GF-D8 (cell line): ENCODE data around the gene MELTF.
"Not testable (repeated sequence)": the region's sequence is repeated elsewhere in the genome, so short reads cannot be mapped to it uniquely, and the experiment has no call there.

Experiments
- DNase-seq: peaks from one replicate; lab custom pipeline; 2025; lab: John Stamatoyannopoulos, UW

MELTF gene

GRCh38 chr3:197029511-197030167 is at the start of gene MELTF:
TSS of gene MELTF (minus strand) at chr3:197029817. CDS start at chr3:197029702, 115 bp downstream.
- DNase-seq, result peak; percentile 21

DNA sequence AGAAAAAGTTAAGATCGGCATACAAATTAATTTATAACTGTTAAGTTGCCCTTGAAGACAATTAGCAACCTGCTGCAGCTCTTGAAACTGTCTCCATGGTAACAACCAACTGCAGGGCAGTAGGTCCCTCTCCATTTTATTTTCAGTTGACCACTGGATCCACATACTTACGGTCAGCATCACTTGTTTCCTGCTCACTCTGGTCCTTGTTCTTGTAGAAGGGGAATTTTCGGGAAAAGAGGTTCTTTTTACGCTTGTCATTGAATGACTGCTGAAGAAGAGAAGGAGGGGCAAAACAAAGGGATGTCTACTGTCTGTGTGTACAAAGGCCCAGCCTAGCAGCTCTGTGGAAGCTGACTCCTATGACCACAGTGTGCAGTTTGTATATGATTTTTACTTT is 46.8 kb upstream of the MELTF start:
- no peak for DNase-seq

GRCh38 chr3:197068077-197068476 is 38.5 kb upstream of the MELTF start:
- DNase-seq, result no peak

- DNase-seq, result no peak
Measured at GRCh38 chr3:197064771-197065170, 35.2 kb upstream of the MELTF start.

GRCh38 chr3:197062446-197062845 is 32.8 kb upstream of the MELTF start:
- no peak for DNase-seq

- DNase-seq, result not testable (repeated sequence)
Measured at GRCh38 chr3:197051637-197052036, 22.0 kb upstream of the MELTF start.

DNA sequence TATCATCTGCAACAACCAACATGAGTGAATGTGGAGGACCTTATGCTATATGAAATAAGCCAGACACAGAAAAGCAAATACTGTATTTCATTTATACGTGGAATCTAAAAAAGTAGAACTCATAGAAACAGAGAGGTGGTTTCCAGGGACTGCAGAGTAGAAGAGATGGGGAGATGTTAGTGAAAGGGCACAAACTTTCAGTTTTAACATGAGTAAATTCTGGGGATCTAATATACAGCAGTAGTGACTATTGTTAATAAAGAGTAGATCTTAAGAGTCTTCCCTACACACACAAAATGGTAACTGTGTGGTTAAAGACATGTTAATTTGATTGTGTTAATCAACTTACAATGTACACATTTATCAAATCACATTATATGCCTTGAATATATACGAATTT is 20.9 kb upstream of the MELTF start:
- no peak for DNase-seq

GRCh38 chr3:197042539-197042938 is 12.9 kb upstream of the MELTF start:
- no peak for DNase-seq

DNA sequence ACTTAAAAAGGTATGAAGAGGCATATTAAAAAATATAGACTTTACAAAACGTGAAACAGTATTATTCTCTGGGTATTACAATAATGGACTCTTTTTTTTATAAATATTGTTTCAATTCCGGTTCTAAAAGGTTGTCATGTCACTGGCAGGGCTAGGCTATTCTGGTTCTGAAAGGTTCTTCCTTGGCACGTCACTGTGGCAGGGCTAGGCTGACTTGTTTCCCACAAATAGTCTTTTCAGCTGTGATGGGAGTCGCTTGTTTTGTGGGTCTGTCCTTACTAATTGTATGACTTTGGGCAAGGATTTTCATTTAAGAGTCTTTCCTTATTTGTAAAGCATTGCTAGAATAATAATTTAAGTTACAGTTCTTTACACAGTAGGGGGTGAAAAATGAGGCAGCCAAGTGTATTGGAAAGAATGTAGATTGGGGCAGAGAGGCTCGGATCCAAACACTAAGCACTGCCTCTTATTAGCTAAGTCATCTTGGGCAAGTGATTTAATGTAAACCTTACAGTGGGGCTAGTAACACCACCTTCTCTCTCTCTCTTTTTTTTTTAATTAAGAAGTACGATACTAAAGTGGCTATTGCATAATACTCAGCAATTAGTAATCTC is 12.4 kb upstream of the MELTF start:
- DNase-seq, result no peak

GRCh38 chr3:197040658-197041057 is 11.0 kb upstream of the MELTF start:
- no peak for DNase-seq

GRCh38 chr3:197038679-197039462 is 9.3 kb upstream of the MELTF start:
- no peak for DNase-seq

DNA sequence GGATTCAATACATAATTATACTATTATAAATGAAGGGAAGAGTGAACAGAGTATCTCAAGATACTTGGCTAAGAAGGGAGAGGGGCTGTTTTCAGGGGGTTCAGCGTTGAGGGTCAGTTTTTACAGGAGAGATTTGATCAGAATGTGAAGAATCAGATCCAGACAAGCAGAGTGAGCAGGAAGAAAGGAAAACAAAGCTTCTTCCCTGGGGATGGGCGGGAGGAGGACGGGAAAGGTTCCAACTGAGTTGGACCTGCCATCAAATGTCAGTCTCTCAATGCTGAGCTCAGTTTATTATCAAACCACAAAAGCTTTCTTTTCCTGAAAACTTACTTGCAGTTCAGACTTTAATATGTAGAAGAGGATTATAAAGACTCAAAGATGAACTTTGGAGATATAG is 6.0 kb upstream of the MELTF start:
- DNase-seq, result no peak

GRCh38 chr3:197034778-197035177 is 5.2 kb upstream of the MELTF start:
- not testable (repeated sequence) for DNase-seq

GRCh38 chr3:197033764-197034163 is 4.1 kb upstream of the MELTF start:
- not testable (repeated sequence) for DNase-seq

DNA sequence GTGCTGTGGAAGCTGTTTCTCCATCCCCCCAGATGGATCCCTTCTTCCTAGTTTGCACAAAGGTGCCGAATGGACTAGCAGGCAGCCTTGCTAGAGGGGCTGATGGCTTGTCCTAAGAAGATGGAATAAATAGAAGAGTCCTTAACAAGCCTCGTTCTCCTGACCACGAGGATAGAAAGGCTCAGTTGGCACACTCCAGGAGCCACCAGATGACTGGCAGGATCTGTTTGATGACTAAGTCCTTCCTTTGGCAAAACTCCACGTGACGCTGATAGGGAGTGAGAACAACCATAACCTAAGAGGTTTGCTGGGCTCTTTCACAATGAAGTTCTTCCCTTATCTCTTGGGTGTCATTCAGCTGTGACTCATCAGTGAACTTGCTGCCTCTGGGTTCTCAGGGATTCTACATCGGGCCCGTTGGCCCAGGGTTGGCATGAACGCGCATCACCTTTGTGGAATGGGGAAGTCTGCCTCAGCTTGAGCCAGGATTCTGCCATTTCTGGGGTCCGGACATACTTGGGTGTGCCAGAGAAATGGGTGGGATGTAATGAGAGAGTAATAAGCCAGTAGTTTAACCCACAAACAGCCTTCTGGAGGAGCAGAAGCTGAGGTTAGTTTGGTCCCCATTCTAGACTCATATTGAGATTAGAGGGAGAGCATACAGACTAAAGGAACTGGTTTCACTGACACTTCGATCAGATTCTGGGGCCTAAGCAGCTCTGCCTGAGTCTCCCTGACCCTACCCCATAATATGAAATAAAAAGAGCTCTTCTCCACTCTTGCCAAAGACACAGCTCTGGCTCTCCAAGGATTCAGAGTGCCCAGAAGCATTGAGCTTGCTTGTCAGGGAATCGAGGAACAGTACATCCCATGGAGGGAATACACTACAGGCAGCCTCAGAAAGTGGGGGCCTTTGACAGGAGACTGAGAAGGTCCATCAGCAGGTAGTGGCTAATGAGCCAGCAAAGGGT is 2.0 kb upstream of the MELTF start:
- no peak for DNase-seq

- DNase-seq, result no peak
Measured at GRCh38 chr3:197030379-197031314, 1.0 kb upstream of the MELTF start.

DNA sequence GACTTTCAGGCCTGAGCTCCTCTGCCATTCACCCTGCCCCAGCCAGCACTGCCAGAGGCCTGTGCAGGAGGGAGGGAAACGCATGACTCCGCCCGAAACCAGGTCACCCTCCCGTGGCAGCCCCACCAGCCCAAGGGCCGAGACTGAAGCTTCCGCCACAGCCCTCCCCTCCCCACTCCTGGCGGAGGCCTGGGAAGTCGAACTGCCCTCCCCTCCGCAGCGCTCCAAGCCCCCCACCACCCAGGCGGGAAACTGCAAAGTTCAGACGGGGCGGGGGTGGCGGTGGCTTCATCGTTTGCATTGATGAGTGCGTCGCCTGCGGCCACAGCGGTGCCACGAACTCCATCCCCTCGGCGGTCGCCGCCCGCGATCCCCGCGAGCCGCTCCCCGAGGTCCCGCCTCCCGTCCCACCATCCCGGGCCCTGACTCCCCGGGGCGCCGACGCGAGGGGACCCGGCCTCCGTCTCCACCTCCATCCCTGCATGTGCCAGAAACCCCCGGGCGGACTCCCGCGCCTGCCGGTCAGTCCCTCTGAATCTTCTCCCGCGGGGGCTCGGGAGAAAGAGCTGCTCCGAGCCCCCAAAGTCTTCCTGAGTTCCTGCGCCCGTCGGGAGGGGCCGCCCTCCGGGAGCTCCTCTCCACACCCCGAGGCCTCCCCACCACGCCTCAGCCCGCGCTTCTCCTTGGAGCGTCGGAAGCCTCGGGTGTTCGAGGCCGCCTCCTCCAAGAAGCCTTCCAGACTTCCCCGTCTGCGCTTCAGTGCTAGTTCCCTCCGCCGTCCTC is 698 bp downstream of the MELTF start:
- no peak for DNase-seq

- DNase-seq, result no peak
Measured at GRCh38 chr3:197027896-197028727, 1.5 kb downstream of the MELTF start.
